Bronchial epithelial cell (primary cell): Measurements from ENCODE around the gene SMTNL2. TPM values are rescaled to one million over a fixed set of nuclear protein-coding genes. Genes with fewer than 3 reads are reported as not detected.
"Not testable (repeated sequence)": the region's sequence is repeated elsewhere in the genome, so short reads cannot be mapped to it uniquely, and the experiment has no call there.

ENCODE experiments used
- DNase-seq: peaks from one replicate; pipeline ENCODE4 v3.0.0-alpha.2; 2010; ENCODE audit warnings: low read depth
- FAIRE-seq: peaks from 2 replicates; lab custom pipeline; 2011; peaks lifted over from hg19 to GRCh38; lab: Jason Lieb, UNC
- H3K27me3 ChIP-seq: 2 replicates; pipeline ENCODE4 v1.5.1; 2011; ENCODE audit warnings: low read length; ENCODE audit not compliant: control insufficient read depth, insufficient read depth
- H3K36me3 ChIP-seq: 2 replicates; pipeline ENCODE4 v1.5.1; 2011; ENCODE audit warnings: low read length; ENCODE audit not compliant: control insufficient read depth, insufficient read depth
- H3K4me3 ChIP-seq: 2 replicates; pipeline ENCODE4 v1.5.1; 2011; ENCODE audit warnings: mild to moderate bottlenecking, low read depth, low read length, control low read depth
- total RNA-seq: library from RNA; depleted of rRNA; stranded (reverse); fragments of >200 nt; gene quantifications from 2 replicates; pipeline ENCODE4 v1.2.1, GENCODE V29; 2014
- TF ChIP-seq, protein P1 (sequence below): IDR thresholded peaks from 2 replicates; pipeline ENCODE4 v1.5.1; 2011; ENCODE audit warnings: mild to moderate bottlenecking, moderate library complexity, low read length, control low read depth, inconsistent platforms; ENCODE audit not compliant: insufficient read depth, severe bottlenecking

SMTNL2 gene
- total RNA-seq, 1 donor from 2014 or later = not detected

DNA sequence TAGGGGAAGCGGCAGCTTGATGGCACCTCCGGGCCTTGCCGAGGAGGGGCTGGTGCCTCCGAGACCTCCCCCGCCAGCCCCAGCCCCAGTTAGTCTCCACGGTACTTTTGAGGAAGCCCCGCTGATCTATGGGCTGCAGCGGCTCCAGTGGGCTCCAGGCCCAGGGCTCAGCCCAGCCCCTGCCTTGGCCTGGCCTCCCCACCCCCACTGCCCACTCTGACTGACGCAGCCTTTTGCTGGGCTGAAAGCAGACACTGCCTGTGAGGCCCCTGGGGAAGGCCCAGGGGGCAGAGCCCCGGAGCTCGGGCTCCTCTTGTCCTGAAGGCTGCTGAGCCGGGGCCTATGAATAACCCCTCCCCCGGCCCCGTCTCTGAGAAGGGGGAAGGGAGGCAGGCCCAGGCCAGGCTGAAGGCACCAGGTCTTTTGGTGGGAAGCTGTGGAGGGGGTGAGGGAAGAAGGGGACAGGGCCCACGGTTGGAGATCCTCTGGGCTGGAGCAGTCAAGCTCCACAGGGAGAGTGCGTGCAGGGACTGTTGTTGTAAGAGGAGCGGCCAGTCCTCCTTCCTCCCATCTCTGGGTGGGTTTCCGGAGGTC lies 7.5 kb upstream of the SMTNL2 start:
- Histone ChIP-seq H3K36me3 (no peaks in the 10 kb centered on the region), H3K27me3 (no peaks in the 10 kb centered on the region), H3K4me3 (no peak overlapping the region)
- FAIRE-seq (no peak), DNase-seq (no peak)
- TF ChIP-seq, protein P1, sequence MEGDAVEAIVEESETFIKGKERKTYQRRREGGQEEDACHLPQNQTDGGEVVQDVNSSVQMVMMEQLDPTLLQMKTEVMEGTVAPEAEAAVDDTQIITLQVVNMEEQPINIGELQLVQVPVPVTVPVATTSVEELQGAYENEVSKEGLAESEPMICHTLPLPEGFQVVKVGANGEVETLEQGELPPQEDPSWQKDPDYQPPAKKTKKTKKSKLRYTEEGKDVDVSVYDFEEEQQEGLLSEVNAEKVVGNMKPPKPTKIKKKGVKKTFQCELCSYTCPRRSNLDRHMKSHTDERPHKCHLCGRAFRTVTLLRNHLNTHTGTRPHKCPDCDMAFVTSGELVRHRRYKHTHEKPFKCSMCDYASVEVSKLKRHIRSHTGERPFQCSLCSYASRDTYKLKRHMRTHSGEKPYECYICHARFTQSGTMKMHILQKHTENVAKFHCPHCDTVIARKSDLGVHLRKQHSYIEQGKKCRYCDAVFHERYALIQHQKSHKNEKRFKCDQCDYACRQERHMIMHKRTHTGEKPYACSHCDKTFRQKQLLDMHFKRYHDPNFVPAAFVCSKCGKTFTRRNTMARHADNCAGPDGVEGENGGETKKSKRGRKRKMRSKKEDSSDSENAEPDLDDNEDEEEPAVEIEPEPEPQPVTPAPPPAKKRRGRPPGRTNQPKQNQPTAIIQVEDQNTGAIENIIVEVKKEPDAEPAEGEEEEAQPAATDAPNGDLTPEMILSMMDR = no peak

DNA sequence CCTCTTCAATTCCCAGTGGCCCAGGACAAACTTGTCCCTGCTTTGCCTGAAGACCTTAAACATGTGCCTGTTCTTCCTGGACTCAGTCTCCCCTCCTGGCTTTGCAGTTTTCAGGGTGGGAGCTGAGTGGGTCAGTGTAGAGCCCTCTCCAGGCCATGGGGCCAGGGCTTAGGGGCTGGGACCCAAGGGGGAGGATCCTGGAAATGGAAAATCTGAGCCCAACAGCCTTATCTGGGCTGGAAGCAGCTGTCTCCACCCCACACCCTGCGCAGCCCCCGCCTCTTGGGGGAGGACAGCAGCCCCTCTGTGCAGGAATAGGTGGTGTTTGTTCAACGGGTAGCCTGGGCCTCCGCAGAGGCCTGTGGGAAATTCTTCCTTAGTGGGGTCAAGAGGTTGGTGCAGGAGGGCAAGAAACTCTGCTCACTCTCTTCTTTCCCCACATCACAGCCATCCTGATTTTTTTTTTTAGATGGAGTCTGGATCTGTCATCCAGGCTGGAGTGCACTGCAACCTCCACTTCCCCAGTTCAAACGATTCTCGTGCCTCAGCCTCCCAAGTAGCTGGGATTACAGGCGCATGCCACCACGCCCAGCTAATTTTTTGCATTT lies 6.8 kb upstream of the SMTNL2 start:
- DNase-seq = no peak
- no peak overlapping the region for H3K4me3 ChIP-seq
- TF ChIP-seq, protein P1 = no peak
- FAIRE-seq = no peak
- peaks cover 1% of the 10 kb centered on the region for H3K27me3 ChIP-seq
- H3K36me3 ChIP-seq = no peaks in the 10 kb centered on the region

- not testable (repeated sequence) for DNase-seq, H3K36me3 ChIP-seq, FAIRE-seq, H3K27me3 ChIP-seq, H3K4me3 ChIP-seq
Observed at GRCh38 chr17:4578349-4578748, 6.0 kb upstream of the SMTNL2 start.

- no peak overlapping the region for H3K4me3 ChIP-seq
- H3K36me3 ChIP-seq = no peaks in the 10 kb centered on the region
- H3K27me3 ChIP-seq = peaks cover 11% of the 10 kb centered on the region
- no peak for DNase-seq
- TF ChIP-seq, protein P1 = no peak
- FAIRE-seq = peak; percentile 95
Observed at GRCh38 chr17:4579678-4580077, 4.7 kb upstream of the SMTNL2 start.

GRCh38 chr17:4580291-4580690 lies 4.0 kb upstream of the SMTNL2 start:
- no peak for DNase-seq
- TF ChIP-seq, protein P1 = no peak
- peaks cover 15% of the 10 kb centered on the region for H3K27me3 ChIP-seq
- H3K4me3 ChIP-seq = no peak overlapping the region
- no peak for FAIRE-seq
- no peaks in the 10 kb centered on the region for H3K36me3 ChIP-seq

DNA sequence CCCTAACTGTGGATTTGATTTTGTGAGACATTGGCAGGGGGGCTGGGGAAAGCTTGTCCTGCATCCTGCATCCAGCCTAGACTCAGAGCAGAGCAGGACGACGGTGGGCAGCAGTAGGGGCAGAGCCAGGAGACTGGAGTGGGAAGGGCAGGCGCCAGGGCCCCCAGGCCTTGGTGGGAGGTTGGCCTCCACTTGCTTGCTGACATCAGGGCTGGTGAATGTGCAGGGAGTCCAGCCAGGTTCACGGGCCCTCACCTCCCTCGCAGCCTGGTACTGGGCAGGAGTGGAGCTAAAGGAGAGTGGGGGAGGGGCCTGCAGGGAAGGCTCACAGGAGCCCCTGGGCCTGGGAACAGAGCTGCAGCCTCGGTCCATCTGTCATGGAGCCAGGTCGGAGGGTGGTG lies 2.2 kb upstream of the SMTNL2 start:
- TF ChIP-seq, protein P1 = no peak
- no peak for DNase-seq
- Histone ChIP-seq H3K4me3 (no peak overlapping the region), H3K36me3 (no peaks in the 10 kb centered on the region), H3K27me3 (peaks cover 23% of the 10 kb centered on the region)
- no peak for FAIRE-seq
